HS-27A (cell line): Measurements from ENCODE around the gene FSD1.
A peak's percentile ranks its signal among the peaks of the same experiment; 100 is the strongest.
"Not testable (repeated sequence)": the region's sequence is repeated elsewhere in the genome, so short reads cannot be mapped to it uniquely, and the experiment has no call there.

Source experiments
- DNase-seq: peaks from one replicate; pipeline ENCODE4 v3.0.0-alpha.2; 2012; ENCODE audit warnings: low read depth, missing footprints

The FSD1 gene

DNA sequence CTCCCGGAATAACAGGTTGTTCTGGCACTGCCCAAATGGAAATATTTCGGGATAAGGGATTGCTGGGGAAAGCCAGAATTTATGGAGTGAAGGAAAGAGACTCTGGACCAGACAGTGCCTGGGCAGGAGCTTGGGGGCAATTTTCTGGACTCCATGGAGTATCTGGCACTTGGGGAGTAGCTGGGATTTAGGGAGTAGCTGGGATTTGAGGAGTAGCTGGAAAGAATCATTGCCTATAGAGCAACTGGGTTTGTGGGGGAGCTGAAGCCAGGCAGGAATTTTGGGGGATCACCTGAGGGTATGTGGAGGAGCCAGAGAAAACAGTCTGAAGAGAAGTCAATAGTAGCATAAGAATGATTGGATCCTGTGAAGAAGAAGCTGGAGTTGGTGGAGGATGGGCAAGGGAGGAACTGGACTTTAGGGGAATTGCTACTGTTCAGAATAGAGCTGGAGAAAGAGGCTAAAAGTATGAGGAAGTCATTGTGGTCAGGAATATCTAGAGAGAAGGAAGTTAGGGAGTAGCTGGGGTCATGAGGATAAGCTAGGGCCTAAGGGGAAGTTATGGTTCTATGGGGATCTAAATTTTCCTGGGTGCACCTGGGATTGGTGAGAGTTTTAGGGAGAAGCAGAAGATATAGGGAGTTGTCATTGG lies 14.8 kb downstream of the FSD1 start:
- DNase-seq, result no peak

DNA sequence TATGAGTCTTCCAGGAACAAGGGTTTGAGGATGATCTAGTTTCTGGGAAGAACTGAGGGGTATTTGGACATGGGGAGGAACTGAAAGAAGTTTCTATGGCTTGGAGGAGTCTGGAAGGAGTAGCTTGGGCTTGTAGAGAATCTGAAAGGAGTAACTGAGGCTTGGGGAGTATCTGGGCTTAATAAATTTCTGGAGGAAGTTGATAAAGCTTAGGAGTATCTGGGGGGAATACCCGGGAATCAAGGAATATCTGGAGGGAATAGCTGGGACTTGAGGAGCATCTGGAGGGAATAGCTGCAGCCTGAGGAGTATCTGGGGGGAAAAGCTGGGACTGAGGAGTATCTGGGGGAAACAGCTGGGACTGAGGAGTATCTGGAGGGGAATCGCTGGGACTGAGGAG lies 16.0 kb downstream of the FSD1 start:
- no peak for DNase-seq

- DNase-seq, result no peak
Observed at GRCh38 chr19:4322942-4323665, 18.7 kb downstream of the FSD1 start.

DNA sequence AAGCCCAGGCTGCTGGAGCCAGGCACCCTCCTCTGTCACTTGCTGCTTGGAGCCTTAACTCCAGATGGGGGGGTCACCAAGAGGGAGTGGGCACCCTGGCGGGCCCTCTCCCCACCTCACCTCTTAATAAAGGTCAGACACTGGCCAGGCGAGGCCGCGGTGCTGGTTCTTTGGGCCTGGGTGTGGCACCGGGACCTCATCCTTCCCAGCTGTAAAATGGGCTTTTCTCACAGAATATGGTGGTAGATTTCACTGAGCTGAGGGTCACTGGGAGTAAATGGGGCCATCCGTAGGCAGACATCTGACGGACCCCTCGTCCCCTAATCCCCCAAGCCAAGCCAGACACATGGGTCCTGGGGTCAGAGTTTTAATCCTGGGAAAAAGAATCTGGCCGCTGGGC lies 19.3 kb downstream of the FSD1 start:
- no peak for DNase-seq

DNA sequence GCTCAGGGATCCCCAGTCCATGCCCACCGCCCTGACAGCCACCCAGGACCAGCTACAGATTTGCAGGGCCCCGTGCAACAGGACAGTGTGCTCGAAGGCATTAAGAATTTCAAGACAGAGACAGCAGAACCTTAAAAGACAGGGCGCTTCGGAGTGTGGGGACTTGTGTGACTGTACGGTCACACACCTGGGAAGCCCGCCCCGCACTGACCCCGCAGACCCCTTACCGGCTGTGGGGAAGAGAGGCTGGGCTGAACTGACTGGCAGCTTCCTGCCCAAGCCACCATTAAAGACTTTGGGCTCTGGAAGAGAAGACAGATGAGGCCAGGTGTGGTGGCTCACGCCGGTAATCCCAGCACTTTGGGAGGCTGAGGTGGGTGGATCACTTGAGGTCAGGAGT lies 19.8 kb downstream of the FSD1 start:
- no peak for DNase-seq

DNA sequence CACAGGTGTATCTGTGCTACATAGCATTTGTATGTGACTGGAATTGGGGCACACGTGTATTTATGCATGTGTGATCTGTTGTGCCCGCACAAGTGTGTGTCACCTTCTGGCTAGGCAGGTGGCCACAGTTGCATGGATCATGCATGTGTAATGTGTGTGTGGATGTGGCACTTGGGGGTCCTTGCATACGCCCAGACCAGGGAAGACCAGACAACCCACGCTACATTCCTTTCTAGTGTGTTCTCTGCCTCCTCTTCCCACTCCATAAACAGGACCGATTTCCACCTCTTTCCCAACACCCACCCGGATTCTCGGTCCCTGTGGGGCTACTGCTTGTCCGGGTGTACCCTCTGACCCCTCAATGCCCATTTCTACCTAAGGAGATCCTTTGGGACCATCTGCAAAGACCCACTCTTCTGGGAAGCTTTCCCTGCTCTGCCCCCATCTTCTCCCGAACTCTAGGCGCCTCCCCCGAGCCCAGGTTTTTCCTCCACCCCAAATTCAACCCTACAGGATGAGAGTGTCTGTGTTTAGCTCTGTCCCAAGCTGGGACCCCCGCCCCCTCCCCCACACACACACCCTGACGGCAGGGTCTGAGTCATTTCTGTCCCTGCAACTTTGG lies 21.9 kb downstream of the FSD1 start:
- no peak for DNase-seq

GRCh38 chr19:4326837-4327251 lies 22.4 kb downstream of the FSD1 start:
- DNase-seq, result no peak

- DNase-seq, result no peak
Observed at GRCh38 chr19:4327252-4327876, 23.0 kb downstream of the FSD1 start.

DNA sequence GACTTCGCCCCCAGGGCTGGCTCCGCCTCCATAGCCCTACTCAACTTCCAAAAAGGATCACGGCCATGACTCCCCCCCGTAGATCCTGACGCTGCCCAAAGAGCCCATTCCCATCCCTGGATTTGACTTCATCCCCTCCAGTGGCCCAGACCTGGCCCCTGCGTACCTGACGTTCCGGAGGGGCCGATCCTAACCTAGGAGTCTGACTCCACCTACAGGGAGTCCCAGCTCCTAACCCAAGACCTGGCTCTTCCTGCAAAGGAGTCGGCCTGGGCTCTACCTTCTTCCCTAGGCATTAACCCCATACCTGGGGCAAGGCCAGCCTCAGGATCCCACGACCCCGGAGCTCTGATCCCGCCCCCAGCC lies 23.5 kb downstream of the FSD1 start:
- no peak for DNase-seq

GRCh38 chr19:4328243-4328990 lies 24.0 kb downstream of the FSD1 start:
- DNase-seq, result no peak

GRCh38 chr19:4328991-4329681 lies 24.7 kb downstream of the FSD1 start:
- DNase-seq, result not testable (repeated sequence)

- DNase-seq, result no peak
Observed at GRCh38 chr19:4329858-4330257, 25.5 kb downstream of the FSD1 start.

DNA sequence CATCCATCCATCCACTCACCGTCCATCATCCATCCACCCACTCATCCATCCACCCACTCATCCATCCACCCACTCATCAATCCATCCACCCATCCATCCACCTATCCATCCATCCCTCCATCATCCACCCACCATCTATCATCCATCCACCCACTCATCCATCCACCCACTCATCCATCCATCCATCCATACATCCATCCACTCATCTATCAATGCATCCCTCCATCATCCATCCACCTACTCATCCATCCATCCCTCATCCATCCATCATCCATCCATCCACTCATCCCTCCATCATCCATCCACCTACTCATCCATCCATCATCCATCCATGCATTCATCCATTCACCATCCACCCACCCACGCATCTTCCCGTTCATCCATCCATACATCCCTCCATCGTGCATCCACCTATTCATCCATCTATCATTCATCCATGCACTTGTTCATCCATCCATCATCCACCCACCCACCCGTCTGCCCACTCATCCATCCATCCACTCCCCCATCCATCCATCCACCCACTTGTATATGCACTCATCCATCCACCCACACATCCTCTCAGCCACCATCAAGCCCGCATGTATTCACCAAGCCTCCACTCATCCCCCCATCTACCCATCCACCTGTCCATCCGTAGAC lies 30.7 kb downstream of the FSD1 start:
- no peak for DNase-seq

- no peak for DNase-seq
Observed at GRCh38 chr19:4337906-4338440, 33.6 kb downstream of the FSD1 start.

GRCh38 chr19:4338441-4339355 lies 34.3 kb downstream of the FSD1 start, which contains the start of gene STAP2:
STAP2 (minus strand) TSS chr19:4338827; CDS start chr19:4338753, 74 bp downstream.
- no peak for DNase-seq

- DNase-seq, result no peak
Observed at GRCh38 chr19:4342314-4342614, 37.9 kb downstream of the FSD1 start.

GRCh38 chr19:4342615-4343369 lies 38.4 kb downstream of the FSD1 start:
- DNase-seq, result peak; percentile 99

- DNase-seq, result no peak
Observed at GRCh38 chr19:4343370-4344307, 39.2 kb downstream of the FSD1 start, which contains the start of gene MPND. MPND (plus strand) TSS chr19:4343562; CDS start chr19:4343594, 32 bp downstream.
